HepG2 (cell line): ENCODE results near the gene CMTM1. TPM values are rescaled to one million over a fixed set of nuclear protein-coding genes. Genes with fewer than 3 reads are reported as not detected.

Experiments used
- CBX5 ChIP-seq: sonication (generic); formaldehyde crosslinking; IDR thresholded peaks from 2 replicates; pipeline ENCODE4 v1.4.0; 2020; ENCODE audit warnings: missing genetic modification reagents, borderline replicate concordance
- GATAD2A ChIP-seq: IDR thresholded peaks from 2 replicates; pipeline ENCODE4 v1.6.1; 2016
- IKZF4 ChIP-seq: sonication (generic); formaldehyde crosslinking; IDR thresholded peaks from 2 replicates; pipeline ENCODE4 v1.5.1; 2020; ENCODE audit warnings: borderline replicate concordance, mild to moderate bottlenecking, low read depth, missing genetic modification reagents; ENCODE audit errors: not compliant biosample characterization
- MEF2D ChIP-seq: sonication (generic); formaldehyde crosslinking; IDR thresholded peaks from 2 replicates; pipeline ENCODE4 v1.5.1; 2020; ENCODE audit warnings: mild to moderate bottlenecking, missing genetic modification reagents
- MIER2 ChIP-seq: IDR thresholded peaks from 2 replicates; pipeline ENCODE4 v1.6.1; 2016; ENCODE audit warnings: missing biosample characterization, missing genetic modification reagents
- MIER3 ChIP-seq: IDR thresholded peaks from 2 replicates; pipeline ENCODE4 v1.6.1; 2016; ENCODE audit warnings: missing compliant biosample characterization, borderline replicate concordance
- NR2F2 ChIP-seq: IDR thresholded peaks from 2 replicates; pipeline ENCODE4 v1.6.1; 2012; ENCODE audit warnings: low read depth, inconsistent platforms, borderline replicate concordance
- PITX1 ChIP-seq: sonication (generic); formaldehyde crosslinking; IDR thresholded peaks from 2 replicates; pipeline ENCODE4 v1.5.1; 2020; ENCODE audit warnings: mild to moderate bottlenecking, missing genetic modification reagents
- RAD21 ChIP-seq: fragments of 450-650 bp; formaldehyde crosslinking; IDR thresholded peaks from 2 replicates; pipeline ENCODE4 v1.5.0; 2020; ENCODE audit warnings: mild to moderate bottlenecking
- SALL1 ChIP-seq: sonication (generic); formaldehyde crosslinking; IDR thresholded peaks from 2 replicates; pipeline ENCODE4 v1.8.0; 2022; ENCODE audit warnings: mild to moderate bottlenecking, missing genetic modification reagents
- SMAD9 ChIP-seq: sonication (generic); formaldehyde crosslinking; IDR thresholded peaks from 2 replicates; pipeline ENCODE4 v1.5.1; 2020; ENCODE audit warnings: mild to moderate bottlenecking, missing genetic modification reagents
- STAG1 ChIP-seq: sonication (generic); formaldehyde crosslinking; IDR thresholded peaks from 2 replicates; pipeline ENCODE4 v1.4.0; 2020; ENCODE audit warnings: missing genetic modification reagents
- TEAD3 ChIP-seq: optimal IDR thresholded peaks from 2 replicates; pipeline ENCODE3; 2016; ENCODE audit warnings: borderline replicate concordance
- XBP1 ChIP-seq: sonication (generic); formaldehyde crosslinking; IDR thresholded peaks from 2 replicates; pipeline ENCODE4 v1.5.0; 2020; ENCODE audit warnings: missing genetic modification reagents
- XRCC5 ChIP-seq: fragments of 200-400 bp; formaldehyde crosslinking; optimal IDR thresholded peaks from 2 replicates; pipeline ENCODE3; 2017; ENCODE audit warnings: mild to moderate bottlenecking, low read length
- ZFP90 ChIP-seq: sonication (generic); formaldehyde crosslinking; IDR thresholded peaks from 2 replicates; pipeline ENCODE4 v1.8.0; 2022; ENCODE audit warnings: missing genetic modification reagents, mild to moderate bottlenecking, inconsistent platforms, borderline replicate concordance
- ZFY ChIP-seq: sonication (generic); formaldehyde crosslinking; IDR thresholded peaks from 2 replicates; pipeline ENCODE4 v1.4.0; 2020; ENCODE audit warnings: missing genetic modification reagents
- ZNF121 ChIP-seq: sonication (generic); formaldehyde crosslinking; IDR thresholded peaks from 2 replicates; pipeline ENCODE4 v1.5.0; 2020; ENCODE audit warnings: mild to moderate bottlenecking, missing genetic modification reagents
- ZNF629 ChIP-seq: sonication (generic); formaldehyde crosslinking; conservative IDR thresholded peaks from 2 replicates; pipeline ENCODE4 v1.5.0; 2020; ENCODE audit warnings: missing genetic modification reagents
- ZNF841 ChIP-seq: sonication (generic); formaldehyde crosslinking; IDR thresholded peaks from 2 replicates; pipeline ENCODE4 v1.8.1; 2023; ENCODE audit warnings: missing genetic modification reagents, borderline replicate concordance
- polyA plus RNA-seq, 8 experiments: library from polyadenylated mRNA; depleted of rRNA in 3 of 8; stranded (reverse) in 7 of 8; unstranded in 1 of 8; fragments of >200 nt; fragmentation: Illumina TruSeq in 4 of 8; extraction: Trizol in 4 of 8; gene quantifications; 2 replicates each; pipeline versions ENCODE4 v1.2.1 to v1.2.3, GENCODE V29; 2011 to 2016; ENCODE audit warnings: low read depth in 4 of 8, missing spikeins in 1 of 8, mixed read lengths in 1 of 8; ENCODE audit not compliant: insufficient read depth in 1 of 8
- total RNA-seq, 5 experiments: library from RNA; depleted of rRNA; stranded (reverse); fragments of >200 nt; fragmentation: Illumina TruSeq; extraction: Trizol; gene quantifications; 2 replicates each; pipeline ENCODE4 v1.2.3, GENCODE V29; 2016; ENCODE audit warnings: low read depth in 1 of 5
- TF ChIP-seq, protein P1 (sequence below), 2 experiments: sonication (generic) in 1 of 2; formaldehyde crosslinking in 1 of 2; IDR thresholded peaks; 2 replicates each; pipeline versions ENCODE4 v1.4.0 to v1.6.1; 2018 to 2020; ENCODE audit warnings: missing genetic modification reagents in 2 of 2, borderline replicate concordance in 1 of 2, low read depth in 1 of 2, mild to moderate bottlenecking in 1 of 2, missing biosample characterization in 1 of 2
- TF ChIP-seq, protein P2 (sequence below): sonication (generic); formaldehyde crosslinking; IDR thresholded peaks from 2 replicates; pipeline ENCODE4 v1.4.0; 2020; ENCODE audit warnings: mild to moderate bottlenecking, missing genetic modification reagents
- TF ChIP-seq, protein P3 (sequence below): sonication (generic); formaldehyde crosslinking; IDR thresholded peaks from 2 replicates; pipeline ENCODE4 v1.5.0; 2020; ENCODE audit warnings: mild to moderate bottlenecking, missing genetic modification reagents, moderate library complexity

The CMTM1 gene
- total and polyA plus RNA-seq, 2 of the 13 experiments (the other 11 are each of a cell fraction or from before 2014, with no cell fraction given): 1.7 to 2.9 TPM

DNA sequence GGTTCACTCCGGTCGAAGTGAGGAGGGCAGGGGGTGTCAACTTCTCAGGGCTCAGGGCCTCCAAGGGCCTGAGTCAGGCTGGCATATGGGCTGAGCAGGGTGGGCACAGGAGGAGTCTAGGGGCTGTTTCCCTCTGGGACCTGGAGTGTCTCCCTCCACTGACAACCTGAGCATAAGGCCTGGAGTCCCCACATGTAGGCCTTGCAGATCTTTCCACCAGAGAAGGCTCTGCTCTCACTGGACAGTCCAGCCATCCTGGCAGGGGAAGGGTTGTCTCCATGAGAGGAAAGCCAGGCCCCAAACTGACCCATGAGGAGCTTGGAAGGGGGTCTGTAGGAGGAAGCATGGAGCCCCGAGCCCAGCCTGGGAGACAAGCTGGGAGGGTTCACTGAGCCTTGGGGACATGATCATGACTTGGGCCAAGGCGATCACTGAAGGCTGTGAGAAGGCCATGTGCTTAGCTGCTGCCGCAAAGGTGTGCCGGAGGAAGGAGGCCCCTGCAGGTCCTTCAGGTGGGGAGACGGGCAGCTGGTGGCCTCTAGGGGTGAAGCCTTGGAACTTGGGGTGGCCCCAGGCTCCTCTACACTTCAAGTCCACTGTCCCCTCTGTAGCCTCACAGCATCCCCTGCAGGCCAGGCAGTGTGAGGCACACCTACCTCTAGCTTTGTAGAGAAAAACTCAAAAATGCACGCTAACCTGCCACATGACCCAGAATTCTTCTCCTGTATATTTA, 22.9 kb downstream of the CMTM1 start (continued):
- TF ChIP-seq ZNF121 (CRISPR knock-in tag): no peak
- TF ChIP-seq, protein P1, sequence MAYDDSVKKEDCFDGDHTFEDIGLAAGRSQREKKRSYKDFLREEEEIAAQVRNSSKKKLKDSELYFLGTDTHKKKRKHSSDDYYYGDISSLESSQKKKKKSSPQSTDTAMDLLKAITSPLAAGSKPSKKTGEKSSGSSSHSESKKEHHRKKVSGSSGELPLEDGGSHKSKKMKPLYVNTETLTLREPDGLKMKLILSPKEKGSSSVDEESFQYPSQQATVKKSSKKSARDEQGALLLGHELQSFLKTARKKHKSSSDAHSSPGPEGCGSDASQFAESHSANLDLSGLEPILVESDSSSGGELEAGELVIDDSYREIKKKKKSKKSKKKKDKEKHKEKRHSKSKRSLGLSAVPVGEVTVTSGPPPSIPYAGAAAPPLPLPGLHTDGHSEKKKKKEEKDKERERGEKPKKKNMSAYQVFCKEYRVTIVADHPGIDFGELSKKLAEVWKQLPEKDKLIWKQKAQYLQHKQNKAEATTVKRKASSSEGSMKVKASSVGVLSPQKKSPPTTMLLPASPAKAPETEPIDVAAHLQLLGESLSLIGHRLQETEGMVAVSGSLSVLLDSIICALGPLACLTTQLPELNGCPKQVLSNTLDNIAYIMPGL (CRISPR knock-in tag; IDR thresholded peaks at IDR 0.05; ENCODE audit: borderline replicate concordance in 1 of 2, low read depth in 1 of 2): peak; percentile 31 to 55; a peak in 1 of 4 replicates
- TF ChIP-seq SALL1 (CRISPR knock-in tag): peak; percentile 7; the same call in 1 of the 2 replicates
- no peak for TF ChIP-seq SMAD9 (CRISPR knock-in tag)
- TF ChIP-seq CBX5 (CRISPR knock-in tag): 0 out of 2 replicates have a peak, but pooled peaks have one; percentile 27
- TF ChIP-seq, protein P2, sequence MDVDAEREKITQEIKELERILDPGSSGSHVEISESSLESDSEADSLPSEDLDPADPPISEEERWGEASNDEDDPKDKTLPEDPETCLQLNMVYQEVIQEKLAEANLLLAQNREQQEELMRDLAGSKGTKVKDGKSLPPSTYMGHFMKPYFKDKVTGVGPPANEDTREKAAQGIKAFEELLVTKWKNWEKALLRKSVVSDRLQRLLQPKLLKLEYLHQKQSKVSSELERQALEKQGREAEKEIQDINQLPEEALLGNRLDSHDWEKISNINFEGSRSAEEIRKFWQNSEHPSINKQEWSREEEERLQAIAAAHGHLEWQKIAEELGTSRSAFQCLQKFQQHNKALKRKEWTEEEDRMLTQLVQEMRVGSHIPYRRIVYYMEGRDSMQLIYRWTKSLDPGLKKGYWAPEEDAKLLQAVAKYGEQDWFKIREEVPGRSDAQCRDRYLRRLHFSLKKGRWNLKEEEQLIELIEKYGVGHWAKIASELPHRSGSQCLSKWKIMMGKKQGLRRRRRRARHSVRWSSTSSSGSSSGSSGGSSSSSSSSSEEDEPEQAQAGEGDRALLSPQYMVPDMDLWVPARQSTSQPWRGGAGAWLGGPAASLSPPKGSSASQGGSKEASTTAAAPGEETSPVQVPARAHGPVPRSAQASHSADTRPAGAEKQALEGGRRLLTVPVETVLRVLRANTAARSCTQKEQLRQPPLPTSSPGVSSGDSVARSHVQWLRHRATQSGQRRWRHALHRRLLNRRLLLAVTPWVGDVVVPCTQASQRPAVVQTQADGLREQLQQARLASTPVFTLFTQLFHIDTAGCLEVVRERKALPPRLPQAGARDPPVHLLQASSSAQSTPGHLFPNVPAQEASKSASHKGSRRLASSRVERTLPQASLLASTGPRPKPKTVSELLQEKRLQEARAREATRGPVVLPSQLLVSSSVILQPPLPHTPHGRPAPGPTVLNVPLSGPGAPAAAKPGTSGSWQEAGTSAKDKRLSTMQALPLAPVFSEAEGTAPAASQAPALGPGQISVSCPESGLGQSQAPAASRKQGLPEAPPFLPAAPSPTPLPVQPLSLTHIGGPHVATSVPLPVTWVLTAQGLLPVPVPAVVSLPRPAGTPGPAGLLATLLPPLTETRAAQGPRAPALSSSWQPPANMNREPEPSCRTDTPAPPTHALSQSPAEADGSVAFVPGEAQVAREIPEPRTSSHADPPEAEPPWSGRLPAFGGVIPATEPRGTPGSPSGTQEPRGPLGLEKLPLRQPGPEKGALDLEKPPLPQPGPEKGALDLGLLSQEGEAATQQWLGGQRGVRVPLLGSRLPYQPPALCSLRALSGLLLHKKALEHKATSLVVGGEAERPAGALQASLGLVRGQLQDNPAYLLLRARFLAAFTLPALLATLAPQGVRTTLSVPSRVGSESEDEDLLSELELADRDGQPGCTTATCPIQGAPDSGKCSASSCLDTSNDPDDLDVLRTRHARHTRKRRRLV (CRISPR knock-in tag): no peak
- no peak for TF ChIP-seq PITX1 (CRISPR knock-in tag)
- 0 out of 2 replicates have a peak, but pooled peaks have one; percentile 10 for TF ChIP-seq GATAD2A (CRISPR knock-in tag)
- TF ChIP-seq STAG1 (CRISPR knock-in tag): peak; percentile 86
- 0 out of 2 replicates have a peak, but pooled peaks have one; percentile 25 for TF ChIP-seq MIER2 (CRISPR knock-in tag)
- no peak for TF ChIP-seq ZNF629 (CRISPR knock-in tag)
- no peak for TF ChIP-seq NR2F2
- TF ChIP-seq XRCC5: peak; percentile 28
- TF ChIP-seq XBP1 (CRISPR knock-in tag): no peak
- no peak for TF ChIP-seq ZFY (CRISPR knock-in tag)
- no peak for TF ChIP-seq ZNF841
- TF ChIP-seq RAD21 (CRISPR knock-in tag): peak; percentile 79
- no peak for TF ChIP-seq MIER3 (CRISPR knock-in tag)
- TF ChIP-seq IKZF4 (CRISPR knock-in tag): no peak
- TF ChIP-seq, protein P3, sequence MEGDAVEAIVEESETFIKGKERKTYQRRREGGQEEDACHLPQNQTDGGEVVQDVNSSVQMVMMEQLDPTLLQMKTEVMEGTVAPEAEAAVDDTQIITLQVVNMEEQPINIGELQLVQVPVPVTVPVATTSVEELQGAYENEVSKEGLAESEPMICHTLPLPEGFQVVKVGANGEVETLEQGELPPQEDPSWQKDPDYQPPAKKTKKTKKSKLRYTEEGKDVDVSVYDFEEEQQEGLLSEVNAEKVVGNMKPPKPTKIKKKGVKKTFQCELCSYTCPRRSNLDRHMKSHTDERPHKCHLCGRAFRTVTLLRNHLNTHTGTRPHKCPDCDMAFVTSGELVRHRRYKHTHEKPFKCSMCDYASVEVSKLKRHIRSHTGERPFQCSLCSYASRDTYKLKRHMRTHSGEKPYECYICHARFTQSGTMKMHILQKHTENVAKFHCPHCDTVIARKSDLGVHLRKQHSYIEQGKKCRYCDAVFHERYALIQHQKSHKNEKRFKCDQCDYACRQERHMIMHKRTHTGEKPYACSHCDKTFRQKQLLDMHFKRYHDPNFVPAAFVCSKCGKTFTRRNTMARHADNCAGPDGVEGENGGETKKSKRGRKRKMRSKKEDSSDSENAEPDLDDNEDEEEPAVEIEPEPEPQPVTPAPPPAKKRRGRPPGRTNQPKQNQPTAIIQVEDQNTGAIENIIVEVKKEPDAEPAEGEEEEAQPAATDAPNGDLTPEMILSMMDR (CRISPR knock-in tag): peak; percentile 84
- peak; percentile 47 for TF ChIP-seq TEAD3
- TF ChIP-seq ZFP90 (CRISPR knock-in tag): no peak
- no peak for TF ChIP-seq MEF2D (CRISPR knock-in tag)
